Skin of body (tissue), 2 donors: ENCODE data around the gene HOXA4. TPM values are rescaled to one million over a fixed set of nuclear protein-coding genes. Genes with fewer than 3 reads are reported as not detected.
A peak's percentile ranks its signal among the peaks of the same experiment; 100 is the strongest.

Experiments
- DNase-seq: peaks from one replicate; lab custom pipeline; 2025; lab: John Stamatoyannopoulos, UW
- total RNA-seq: library from RNA; depleted of rRNA; stranded (reverse); fragments of >200 nt; gene quantifications from one replicate; pipeline ENCODE4 v1.2.3, GENCODE V29; 2014

HOXA4 gene
- total RNA-seq, 1 donor from 2014 or later = 0.69 TPM

DNA sequence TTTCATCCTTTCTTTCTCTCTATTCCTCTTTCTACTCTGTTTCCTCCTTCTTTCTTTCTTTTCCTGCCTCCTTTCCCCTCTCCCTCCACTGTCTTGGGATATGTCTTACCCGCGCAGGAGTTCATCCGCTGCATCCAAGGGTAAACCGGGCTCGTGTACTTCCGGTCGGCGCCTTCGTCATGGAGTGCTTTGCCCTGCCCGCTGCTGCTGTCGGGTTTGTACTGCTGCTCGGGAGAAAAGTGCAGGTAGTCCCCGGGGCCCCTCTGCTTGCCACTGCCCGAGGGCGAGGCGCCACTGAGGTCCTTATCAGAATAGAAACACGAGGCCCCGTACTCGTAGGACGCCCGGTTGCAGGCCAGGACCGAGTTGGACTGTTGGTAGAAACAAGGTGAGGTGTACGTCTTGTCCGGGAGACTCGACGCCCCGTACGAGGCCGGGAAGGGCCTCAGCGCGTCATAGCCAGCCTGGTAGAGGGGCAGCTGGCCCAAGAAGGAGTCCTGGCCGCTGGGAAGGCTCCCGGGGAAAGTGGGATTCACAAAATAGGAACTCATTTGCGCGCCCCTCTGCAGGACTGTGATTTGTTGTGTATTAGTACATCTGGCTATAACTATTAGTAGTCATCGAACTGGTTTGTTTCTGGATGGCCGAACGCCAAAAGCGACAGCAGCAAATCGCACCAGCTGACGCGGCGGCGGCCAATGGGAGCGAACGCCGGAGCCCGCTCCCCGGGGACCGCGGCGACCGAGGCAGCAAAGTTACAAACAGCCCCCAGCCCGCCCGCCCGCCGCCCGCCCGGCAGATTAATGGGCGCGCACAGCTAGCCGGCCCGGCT, 16.9 kb upstream of the HOXA4 start, which contains the start of gene HOXA6:
TSS of gene HOXA6 (minus strand) at position 576 of the 832 bp plus-strand sequence. CDS start at position 551, 25 bp downstream.
- DNase-seq = no peak

- no peak for DNase-seq
Observed at GRCh38 chr7:27146491-27147198, 16.1 kb upstream of the HOXA4 start.

DNA sequence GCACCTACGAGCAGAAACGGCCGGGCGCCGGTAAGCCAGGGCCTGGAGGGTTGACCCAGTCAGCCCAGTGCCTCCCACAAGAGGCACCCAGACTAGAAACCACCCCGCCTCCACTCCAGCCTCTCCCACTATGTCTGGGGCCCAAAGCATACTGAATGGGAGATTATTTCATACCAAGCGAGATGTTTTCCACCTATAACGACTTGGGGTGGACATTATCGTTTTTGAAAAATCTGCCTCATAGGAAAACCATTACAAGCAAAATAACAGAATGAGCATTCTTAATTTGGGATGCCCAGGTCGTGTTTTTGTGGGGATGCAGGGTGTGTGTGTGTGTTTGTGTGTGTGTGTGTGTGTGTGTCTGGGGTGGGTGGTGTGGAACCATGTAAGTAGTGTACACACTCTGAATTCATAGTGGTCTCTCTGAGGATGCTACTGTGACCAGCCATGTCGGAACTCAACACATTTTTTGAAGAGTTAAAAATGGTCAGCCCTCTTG, 15.4 kb upstream of the HOXA4 start:
- no peak for DNase-seq

DNA sequence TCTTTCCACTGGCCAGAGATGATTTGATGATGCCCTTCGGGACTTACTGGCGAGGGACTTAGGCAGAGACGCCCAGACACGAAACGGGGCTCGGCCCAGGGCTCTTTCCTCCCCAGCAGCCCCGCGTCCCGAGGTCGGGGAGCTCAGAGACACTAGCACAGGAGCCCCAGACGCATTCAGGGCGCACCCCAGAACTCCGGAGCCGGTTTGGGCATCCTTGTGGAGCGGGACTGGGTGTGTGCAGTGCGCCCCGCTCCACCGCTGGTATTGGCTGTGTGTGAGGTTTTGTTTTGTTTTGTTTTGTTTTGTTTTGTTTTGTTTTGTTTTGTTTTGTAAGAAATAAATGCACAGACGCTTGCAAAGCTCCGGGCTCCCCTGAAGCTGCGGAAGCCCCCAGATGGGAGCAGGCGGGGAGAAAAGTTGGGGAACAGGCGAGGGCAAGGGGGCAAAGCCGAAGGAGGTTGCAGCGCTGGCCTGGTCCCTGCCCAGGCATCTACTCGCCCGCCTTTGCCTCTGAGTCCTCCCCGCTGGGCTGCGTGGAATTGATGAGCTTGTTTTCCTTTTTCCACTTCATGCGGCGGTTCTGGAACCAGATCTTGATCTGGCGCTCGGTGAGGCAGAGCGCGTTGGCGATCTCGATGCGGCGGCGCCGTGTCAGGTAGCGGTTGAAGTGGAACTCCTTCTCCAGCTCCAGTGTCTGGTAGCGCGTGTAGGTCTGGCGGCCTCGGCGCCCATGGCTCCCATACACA, 14.8 kb upstream of the HOXA4 start:
- no peak for DNase-seq

- no peak for DNase-seq
Observed at GRCh38 chr7:27144781-27145164, 14.2 kb upstream of the HOXA4 start.

DNA sequence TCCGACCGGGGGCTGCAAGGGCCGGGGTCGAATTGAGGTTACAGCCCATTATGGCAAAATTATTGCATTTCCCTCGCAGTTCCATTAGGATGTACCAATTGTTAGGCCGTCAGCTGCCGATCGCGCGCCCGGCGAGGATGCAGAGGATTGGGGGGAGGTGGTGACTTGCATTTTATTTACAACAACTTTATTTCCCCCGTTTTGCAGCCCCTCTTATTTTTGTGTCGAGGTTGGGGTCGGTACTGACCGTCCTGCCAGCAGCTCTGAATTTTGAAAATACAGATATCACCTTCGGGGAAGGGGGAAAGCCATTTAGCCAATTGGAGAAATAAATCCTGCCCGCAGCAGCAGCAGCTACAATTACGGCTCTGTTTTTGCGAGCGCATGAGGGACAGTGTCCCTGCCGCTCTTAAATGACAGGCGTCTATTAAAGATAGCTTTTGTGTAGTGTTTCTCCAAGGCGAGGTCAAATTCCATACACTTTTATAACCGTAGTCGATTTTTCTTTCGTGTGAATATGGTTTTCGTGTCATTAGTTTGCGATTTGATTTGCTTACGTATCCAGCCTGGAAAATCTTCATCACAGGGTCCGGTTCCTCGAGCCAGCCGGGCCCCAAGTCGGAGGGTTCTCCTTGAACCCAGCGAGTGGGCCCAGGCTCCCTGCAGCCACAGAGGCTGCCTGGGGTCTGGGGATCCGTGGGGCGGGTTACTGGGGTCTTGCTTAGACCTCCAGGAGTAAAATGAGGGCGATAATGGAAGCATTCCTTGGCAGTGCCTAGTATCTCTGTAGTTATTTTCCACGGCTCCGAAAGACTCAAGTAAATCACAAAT, 13.6 kb upstream of the HOXA4 start:
- DNase-seq = no peak

DNA sequence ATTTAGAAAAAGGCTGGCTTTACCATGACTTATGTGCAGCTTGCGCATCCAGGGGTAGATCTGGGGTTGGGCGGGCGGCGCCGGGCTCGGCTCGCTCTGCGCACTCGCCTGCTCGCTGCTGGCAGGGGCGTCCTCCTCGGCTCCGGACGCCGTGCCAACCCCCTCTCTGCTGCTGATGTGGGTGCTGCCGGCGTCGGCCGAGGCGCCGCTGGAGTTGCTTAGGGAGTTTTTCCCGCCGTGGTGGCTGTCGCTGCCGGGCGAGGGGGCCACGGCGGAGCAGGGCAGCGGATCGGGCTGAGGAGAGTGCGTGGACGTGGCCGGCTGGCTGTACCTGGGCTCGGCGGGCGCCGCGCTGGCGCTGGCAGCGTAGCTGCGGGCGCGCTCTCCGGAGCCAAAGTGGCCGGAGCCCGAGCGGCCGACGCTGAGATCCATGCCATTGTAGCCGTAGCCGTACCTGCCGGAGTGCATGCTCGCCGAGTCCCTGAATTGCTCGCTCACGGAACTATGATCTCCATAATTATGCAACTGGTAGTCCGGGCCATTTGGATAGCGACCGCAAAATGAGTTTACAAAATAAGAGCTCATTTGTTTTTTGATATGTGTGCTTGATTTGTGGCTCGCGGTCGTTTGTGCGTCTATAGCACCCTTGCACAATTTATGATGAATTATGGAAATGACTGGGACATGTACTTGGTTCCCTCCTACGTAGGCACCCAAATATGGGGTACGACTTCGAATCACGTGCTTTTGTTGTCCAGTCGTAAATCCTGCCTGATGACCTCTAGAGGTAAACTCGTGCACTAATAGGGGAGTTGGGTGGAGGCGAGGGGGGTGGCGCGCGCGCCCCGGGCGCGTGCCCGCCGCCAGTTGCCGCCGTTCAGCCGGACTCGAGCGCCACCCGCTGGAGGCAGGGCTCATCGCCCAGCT, 12.7 kb upstream of the HOXA4 start, which contains the start of gene HOXA5:
TSS of gene HOXA5 (minus strand) at position 659 of the 927 bp plus-strand sequence. CDS start at position 585, 74 bp downstream.
- peak; percentile 76 for DNase-seq

- no peak for DNase-seq
Observed at GRCh38 chr7:27142580-27143022, 12.0 kb upstream of the HOXA4 start.

DNA sequence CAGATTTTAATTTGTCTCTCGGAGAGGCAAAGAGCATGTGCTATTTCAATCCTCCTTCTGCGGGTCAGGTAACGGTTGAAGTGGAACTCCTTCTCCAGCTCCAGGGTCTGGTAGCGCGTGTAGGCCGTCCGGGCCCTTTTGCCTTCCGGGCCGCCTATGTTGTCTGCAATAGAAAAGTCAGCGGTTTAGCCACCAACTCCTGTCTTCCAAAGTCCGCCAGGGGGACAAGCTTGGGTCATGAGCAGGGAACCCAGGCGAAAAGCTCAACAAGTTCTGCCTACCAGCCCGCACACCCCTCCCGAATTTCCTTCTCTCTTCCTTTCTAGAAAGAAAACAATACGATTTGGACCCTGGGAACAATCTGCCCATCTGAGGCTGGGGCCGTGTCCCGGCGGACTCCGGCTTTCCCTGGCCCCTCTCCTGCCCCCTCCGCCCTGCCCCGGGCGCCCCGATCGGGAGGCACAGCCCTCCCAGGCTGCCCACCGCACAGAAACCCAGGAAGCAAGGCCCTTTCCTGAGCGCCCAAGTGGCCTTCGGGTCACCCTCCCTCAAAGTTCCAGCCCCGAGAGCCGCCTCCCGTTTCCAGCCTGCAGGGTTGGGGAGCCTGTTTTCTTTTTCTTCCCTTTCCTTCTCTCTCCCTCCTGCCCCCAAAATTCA, 11.5 kb upstream of the HOXA4 start:
- no peak for DNase-seq

- DNase-seq = no peak
Observed at GRCh38 chr7:27141137-27141922, 10.8 kb upstream of the HOXA4 start.

- DNase-seq = no peak
Observed at GRCh38 chr7:27140126-27140857, 9.7 kb upstream of the HOXA4 start.

DNA sequence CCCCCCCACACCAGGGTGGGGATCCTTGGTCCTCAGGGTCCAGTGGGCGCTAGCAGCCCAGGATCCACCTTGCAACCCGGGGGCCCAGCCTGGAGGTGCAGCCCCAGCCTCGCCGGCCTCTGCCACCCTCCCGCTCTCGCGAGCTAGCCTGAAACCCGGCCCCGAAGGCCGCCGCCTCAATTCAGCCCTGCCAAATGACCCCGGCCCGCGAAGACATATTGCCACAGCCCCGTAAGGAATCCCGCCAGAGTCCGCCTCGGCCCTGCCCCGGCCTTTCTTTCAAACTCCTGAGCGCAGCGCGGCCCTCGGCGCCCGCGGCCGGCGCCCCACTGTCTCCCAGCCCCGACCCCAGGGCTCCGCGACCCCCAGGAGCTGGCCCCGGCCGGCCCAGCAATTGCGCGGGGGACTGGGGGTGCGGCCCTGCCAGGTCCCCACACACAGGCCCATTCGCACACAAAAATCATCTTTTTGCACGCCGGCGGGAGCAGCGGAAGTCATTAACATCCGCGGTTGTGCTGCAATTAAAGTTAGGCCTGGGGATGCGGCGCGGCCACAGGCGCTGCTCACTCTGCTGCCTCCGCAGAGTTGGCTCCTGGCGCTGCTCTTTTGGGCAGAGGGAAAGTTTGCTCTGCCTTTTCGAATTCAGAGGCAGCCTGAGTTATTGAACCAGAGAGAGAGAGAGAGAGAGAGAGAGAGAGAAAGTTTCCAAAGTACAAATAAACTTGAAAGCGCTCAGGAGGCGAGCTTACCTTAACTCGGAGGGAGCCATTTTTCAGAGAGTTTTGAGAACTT, 9.0 kb upstream of the HOXA4 start:
- no peak for DNase-seq

DNA sequence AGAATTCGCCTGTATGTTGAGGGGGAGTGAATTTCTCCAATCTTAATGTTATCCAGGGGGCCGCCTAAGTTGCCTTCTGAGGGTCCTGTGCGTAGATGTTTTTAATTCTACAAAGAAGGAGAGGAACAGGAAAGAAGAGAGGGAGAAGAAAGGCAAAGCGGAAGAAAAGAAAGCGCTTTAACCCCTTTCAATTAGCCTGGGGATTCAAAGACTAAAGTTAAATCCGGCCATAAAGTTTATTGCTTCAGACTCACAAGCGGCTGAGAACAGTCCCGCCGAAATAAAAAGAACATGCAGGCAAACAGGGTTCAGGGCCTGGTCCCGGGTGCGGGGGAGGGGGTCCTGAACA, 8.4 kb upstream of the HOXA4 start:
- no peak for DNase-seq

- DNase-seq = no peak
Observed at GRCh38 chr7:27138472-27138871, 7.9 kb upstream of the HOXA4 start.

DNA sequence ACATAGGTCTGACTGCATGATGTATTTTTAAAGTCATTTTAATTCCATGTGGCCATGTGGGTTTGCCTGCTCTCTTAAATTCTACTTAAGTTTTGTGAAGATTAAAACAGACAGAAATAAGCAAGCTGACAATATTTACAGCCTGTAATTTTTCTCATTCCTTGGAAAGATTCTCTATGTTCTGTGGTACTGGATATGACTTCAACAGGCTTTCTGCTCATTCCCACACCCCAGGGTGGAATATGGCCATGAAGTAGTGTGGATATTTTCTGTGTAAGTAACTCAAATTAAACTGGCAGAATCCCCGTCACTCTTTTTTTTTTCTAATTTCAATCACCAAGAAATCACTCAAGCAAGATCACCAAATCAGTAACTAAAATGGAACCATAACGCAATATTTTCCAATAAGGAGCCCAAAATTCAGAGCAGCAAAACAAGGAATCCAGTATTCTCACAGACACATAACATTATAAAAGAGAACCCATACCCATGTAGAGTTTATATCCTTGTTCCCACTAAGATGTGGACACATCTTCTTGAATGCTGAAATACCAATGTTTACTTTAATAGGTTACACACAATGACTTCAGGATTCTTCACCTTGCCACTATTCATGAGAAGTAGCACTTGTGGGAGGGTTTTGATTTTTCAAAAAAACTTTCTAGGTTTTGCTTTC, 7.2 kb upstream of the HOXA4 start:
- DNase-seq = no peak

DNA sequence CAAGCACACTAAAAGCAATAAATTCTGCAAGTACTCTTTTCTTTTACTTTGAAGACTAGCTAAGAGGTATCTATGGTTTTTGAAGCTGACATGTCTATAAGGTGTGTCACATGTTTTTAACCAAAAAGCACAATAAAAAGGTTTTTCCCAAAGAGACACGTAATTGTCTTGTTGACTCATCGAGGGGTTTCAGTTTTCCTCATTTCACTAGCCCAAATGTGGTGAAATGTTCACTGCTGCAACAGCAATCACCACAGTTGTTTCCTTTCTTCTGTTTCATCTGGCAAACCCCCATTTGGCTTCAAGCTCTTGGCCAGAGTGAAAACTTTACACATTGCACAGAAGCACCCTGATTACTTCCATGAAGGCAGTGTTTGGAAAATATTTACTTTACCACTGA, 3.8 kb upstream of the HOXA4 start:
- no peak for DNase-seq
